Raji (cell line): ENCODE data around the gene EFHC1.

Experiments
- POLR2A ChIP-seq: IDR thresholded peaks from 2 replicates; pipeline ENCODE4 v1.6.1; 2011; ENCODE audit warnings: low read depth, low read length, control low read depth; ENCODE audit not compliant: insufficient read depth

EFHC1 gene

DNA sequence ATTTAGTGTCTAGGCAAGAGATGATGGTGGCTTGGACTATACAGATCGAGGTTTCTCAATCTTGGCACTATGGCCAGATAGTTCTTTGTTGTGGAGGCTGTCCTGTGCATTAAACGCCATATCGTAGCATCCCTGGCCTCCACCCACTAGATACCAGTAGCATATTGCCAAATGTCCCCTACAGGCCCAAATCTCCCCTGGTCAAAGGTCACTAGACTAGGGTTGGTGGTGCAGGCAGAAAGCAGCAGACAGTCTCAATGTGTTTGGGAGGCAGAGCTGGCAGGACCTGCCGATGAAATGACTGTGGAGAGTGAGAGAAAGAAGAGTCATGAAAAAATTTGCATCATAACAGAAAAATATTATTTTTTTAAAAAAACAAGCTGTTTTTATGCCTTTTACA is 93.8 kb downstream of the EFHC1 start:
- TF ChIP-seq POLR2A = no peak

DNA sequence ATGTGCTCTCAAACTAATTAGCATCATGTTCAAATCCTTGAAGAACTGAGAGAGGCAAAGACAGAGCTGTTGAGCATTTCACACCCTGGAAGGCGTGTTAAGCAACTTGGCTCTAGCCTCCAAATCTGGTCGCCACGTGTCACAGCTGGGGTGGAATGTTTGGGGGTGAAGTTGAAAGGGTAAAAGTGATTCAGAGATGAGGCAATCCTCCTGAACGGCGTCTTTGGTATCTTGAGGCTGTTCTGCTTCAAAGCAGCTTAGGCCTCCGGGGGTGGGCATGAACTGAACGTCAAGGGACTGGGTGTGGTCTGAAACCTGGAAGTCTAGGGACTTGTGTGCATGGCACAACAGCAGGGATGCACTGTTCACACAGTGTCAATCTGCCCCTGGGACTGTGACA is 94.4 kb downstream of the EFHC1 start:
- no peak for TF ChIP-seq POLR2A

DNA sequence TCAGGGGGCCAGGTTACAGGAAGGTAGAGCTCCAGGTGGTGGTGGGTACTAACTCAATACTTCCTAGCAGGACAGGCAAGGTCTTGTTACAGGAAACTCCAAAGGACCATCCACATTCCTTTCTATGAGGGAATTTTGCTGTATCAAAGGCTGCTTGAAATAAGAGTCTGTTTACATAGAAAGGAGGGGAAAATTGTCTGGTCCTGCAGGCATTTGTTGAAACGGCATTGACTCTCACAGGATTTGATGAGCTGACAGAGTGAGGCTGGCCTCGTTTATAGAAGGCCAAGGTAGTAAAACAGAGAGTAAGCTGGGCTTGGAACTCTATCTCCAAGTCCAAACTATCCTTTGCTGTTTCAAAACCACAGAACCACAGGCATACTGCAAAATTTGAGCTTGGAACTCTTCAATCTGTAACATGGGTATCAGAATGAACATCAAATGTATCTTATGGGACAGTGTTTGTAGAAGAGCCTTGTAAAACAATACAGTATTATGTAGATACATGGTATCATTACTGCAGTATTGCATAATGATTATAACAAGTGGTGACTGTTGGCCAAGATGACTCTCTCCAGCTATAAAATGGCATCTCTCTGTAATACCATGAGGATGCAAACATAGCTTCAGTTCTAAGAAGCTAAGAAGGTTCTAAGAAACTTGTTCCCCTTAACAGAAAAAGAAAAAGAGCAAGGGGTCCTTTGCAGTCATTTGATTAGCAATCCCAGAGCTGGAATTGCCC is 95.2 kb downstream of the EFHC1 start:
- no peak for TF ChIP-seq POLR2A

DNA sequence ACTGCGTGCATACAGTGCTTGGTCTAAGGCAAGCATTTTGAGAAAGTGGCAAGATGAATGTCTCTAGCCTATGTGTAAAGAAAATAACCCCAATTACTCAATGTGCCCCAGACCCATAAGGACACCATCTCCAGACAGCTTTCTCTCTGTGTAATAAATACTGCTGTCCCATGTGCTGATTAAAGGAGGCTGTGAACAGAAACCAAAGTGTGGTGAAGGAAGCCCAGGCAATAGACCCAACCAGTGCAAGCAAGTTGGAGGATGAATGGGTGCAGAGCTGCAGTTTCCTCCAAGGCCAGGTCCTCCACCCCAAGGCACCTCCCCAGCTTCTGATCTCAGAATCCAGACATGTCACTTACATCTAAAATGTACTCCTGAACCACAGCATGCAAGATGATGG is 96.1 kb downstream of the EFHC1 start:
- no peak for TF ChIP-seq POLR2A

DNA sequence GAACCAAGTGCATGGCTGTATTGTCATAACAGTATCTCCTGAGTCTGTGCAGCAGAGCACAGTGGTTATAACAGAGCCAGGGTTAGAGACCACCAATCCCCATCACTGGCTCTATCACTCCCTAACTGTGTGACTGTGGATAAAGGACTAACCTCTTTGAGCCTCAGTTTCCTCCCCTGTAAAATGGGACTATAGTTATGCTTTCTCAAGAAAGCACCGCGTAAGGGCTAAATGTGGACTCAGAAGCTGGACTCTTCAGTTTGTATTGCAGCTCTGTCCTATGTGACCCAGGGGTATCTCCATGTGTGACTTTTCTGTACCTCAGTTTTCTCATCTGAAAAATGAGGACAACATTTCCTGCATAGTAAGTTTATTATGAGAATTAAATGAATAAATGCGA is 96.8 kb downstream of the EFHC1 start:
- TF ChIP-seq POLR2A = no peak

DNA sequence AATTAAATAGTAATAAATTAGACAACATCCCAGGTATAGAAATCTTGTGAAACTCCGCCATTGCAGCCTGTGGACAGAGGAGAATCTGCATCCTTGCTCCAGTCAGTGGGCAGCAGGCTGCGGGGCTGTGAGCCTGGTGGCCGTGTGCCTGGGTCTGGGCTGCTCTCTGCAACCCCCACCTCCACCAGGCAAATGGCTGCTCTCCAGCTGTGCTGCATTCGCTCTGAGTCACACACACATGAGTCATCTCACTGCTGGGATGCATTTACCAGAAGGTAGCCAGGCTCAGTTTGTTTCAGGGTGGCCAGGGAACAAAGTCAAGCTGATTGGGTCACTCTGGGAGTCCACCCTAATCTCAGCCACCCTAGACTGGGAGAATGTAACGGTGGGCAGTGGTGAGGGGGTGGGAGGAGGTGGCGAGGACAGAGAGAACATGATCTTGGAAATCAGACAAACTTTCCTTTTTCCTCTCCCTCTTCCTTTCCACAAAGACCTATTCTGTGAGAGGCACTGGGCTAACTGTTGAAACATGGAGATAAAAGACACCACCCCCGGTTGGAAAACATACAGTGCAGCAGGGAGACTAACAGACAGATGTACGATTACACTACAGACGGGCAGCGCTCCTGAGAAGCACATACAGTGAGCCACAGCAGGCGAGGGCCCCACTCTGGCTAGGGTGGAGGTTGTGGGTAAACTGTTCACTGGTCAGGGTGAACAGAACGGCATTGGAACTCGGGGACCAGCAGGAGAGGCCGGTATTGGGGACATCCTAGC is 97.5 kb downstream of the EFHC1 start:
- no peak for TF ChIP-seq POLR2A

DNA sequence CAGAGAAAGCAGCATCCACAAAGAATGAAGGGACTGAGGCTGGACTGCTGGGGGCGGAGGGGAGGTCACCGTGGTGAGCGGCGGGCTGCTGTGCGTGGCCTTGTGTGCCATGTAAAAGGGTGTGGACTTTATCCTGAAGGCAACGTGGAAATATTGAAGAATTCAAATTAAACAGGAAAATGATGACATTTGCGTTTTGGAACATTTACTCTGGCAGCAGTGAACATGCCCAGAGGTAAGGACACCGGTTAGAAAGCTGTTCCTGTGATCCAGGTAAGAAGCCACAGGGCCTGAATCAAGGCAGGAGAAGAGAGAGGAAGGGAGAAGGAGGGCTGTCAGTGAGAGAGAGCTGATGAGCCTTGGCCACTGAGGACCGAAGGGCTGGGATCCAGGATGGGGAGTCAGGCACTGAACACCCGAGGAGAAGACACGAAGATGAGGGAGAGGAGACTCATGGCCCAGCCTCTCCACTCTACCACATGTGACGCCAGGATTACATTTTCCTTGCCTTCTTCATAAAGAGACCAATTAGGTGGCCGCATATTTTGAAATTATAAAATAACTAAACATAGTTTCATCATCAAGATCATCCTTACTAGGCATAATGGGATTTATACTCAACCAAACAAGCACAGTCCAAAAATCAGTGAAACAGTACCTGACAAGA is 98.3 kb downstream of the EFHC1 start:
- no peak for TF ChIP-seq POLR2A

DNA sequence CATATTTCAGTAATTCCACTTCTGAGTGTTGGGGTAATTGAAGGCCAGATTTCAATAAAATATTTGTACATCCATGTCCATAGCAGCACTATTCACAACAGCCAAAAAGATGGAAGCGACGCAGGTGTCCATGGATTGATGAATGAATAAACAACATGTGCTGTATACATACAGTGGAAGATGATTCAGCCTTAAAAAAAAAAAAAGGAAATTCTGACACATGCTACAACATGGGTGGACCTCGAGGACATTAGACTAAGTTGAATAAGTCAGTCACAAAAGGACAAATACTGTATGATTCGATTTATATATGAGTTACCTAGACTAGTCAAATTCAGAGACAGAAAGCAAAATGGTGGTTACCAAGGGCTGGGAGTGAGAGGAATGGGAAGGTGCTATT is 99.5 kb downstream of the EFHC1 start:
- no peak for TF ChIP-seq POLR2A

DNA sequence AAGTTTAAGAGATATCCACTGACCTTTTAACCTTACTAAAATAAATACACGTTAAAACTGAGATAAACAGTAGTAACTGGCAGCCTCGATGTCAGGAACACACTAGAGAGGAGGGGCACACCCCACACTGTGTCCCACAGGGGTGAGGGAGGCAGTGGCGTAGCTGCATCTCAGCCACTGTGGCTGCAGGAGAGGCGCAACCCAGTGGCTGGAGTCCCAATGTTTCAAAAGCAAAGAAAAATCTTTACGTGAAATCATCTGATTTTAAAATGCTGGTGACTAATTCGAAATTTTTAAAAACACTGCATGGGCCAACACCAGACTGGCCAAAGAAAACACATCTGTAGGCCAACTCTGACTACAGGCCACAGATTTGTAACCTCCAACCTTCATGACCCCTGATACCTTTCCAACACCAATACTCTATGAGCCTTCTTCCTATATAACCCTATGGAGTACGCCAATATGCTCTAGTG is 102.0 kb downstream of the EFHC1 start:
- no peak for TF ChIP-seq POLR2A

DNA sequence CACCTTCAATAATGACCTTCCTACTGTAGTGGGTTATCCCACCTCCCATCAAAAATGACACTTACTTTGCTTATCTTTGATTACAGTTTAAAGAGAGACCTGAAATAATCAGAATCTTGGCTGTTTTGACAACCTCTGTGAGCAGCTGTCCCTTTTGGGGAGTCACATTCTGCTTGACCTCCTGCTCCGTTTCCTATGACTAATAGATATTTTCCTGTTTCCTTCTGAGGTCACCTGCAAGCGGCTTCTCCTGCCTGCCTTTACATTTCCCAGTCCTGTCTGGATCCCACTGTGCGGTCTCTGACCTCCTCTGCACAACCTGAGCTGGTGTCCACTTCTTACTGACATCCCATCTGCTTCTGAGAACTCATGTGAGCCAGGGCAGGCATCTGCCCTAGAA is 102.5 kb downstream of the EFHC1 start:
- no peak for TF ChIP-seq POLR2A

DNA sequence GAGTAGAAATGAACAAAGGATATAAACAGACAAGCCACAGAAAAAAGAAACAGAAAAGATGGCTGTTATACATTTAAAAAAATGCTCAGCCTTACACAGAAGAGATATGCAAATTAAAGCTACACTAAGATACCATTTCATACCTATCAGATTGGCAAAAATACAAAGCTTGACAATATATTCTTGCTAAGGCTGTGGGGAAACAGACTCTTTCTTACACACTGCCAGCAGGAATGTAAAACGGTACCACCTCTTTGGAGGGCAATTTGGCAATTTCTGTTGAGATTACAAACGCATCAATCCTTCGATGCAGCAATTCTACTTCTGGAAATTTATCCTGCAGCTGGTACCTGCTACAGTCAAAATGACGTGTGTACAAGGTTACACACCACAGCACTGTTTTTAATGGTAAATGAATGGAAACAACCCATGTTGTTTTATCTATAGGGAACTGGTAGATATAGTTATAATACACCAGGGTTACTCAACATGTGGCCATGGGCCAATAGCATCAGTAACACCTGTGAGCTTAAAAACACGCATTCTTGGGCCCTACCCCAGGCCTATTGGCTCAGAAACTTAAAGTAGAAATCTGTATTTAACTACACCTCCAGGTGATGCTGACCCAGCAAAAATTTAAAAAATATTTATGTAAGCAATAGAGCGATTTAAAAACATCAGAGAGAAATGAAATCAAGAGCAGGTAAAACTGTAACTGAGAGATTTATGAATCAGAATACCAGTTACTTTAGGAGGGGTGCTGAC is 103.4 kb downstream of the EFHC1 start:
- TF ChIP-seq POLR2A = no peak

DNA sequence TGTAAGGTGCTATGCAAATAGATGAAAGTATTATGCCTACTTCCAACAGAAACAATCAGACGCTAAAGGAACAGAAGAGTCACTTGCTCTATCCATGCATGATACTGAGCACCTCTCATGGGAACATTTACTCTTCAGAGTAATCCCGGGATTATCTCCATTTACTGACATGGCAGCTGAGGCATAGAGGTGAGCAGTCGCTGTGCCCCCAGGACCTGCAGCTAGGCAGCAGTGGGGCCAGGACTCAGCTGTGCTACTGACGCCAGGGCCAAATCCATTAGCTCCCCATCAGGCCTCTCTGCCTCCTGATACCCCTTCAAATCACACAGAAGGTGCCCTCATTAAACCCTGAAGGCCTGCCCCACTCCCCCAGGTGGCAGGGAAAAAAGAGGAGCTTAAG is 104.8 kb downstream of the EFHC1 start:
- no peak for TF ChIP-seq POLR2A

DNA sequence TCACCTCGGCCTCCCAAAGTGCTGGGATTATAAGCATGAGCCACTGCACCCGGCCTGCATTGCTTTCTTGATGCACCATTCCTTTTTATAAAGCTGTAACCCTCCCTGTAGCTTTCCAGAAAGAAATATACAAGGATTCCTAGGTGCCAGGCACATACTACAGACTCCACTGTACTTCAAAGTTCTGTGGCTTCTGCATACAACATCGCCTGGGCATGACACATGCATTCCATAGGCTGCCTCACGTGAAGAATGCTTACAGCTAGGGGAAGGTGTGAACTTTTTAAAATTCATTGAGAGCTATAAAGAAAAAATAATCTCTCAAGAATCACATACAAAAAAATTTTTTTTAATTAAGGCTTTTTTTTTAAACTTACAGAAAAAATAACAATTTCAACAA is 106.5 kb downstream of the EFHC1 start:
- no peak for TF ChIP-seq POLR2A

DNA sequence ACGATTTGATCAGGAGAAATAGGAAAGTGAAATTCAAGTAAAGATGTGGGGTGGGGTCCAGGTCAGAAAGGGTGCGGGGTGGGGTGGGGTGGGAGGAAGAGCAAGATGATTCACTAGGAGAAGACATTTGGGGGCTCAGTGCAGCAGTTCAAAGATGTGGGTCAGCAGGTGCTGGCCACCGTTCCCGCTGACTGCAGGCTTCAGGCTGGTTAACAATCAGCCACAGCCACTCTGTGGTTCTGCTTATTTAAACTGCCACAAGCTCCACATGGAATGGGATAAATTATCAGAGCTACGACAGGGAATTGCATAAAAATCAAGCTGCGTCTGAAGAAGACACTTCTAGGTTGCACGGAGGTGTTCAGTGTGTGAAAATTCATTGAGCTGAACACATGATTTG is 107.3 kb downstream of the EFHC1 start:
- TF ChIP-seq POLR2A = no peak

DNA sequence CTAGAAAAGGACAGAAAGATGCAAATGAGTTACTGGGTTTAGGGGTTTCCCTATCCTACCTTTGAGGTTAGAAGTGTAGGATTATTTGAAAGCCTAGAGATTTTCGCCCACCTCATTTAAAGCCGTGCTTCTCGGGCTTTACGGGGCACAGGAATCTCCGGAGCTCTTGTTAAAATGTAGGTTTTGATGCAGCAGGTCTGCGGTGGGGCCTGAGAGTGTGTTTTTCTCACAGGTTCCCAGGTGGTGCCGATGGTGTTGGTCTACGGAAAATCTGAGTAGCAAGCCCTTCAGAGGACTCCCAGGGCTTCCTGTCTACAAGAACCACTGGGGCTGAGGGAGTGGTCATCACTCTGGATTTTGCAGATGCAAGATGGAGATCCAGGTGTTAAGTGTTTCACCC is 109.2 kb downstream of the EFHC1 start:
- TF ChIP-seq POLR2A = no peak
